Right atrium auricular region (tissue), 2 donors: Measurements from ENCODE around the gene POU2AF3. TPM values are rescaled to one million over a fixed set of nuclear protein-coding genes. Genes with fewer than 3 reads are reported as not detected.

Source experiments
- DNase-seq: peaks from one replicate; pipeline ENCODE4 v3.0.0-alpha.2; 2019; ENCODE audit warnings: low spot score
- H3K27ac ChIP-seq, 2 donors: fragments of 200-600 bp; sonication (generic); 1 replicate in 1 of 2; 2 replicates in 1 of 2; pipeline ENCODE4 v1.5.1; 2016 to 2019
- H3K27me3 ChIP-seq, 2 donors: fragments of 200-600 bp; sonication (generic); one replicate each; pipeline versions ENCODE4 v1.5.1 to v1.6.0; 2017 to 2019
- H3K36me3 ChIP-seq: fragments of 200-600 bp; sonication (generic); one replicate; pipeline ENCODE4 v1.5.1; 2016
- H3K4me1 ChIP-seq, 2 donors: fragments of 200-600 bp; sonication (generic); one replicate each; pipeline versions ENCODE4 v1.5.1 to v1.6.0; 2017 to 2019
- H3K4me3 ChIP-seq, 2 donors: fragments of 200-600 bp; sonication (generic); 1 replicate in 1 of 2; 2 replicates in 1 of 2; pipeline ENCODE4 v1.5.1; 2017 to 2019; ENCODE audit warnings: mild to moderate bottlenecking in 1 of 2, moderate library complexity in 1 of 2
- H3K9me3 ChIP-seq, 2 donors: fragments of 200-600 bp; sonication (generic); one replicate each; pipeline ENCODE4 v1.5.1; 2019
- CTCF ChIP-seq, 2 donors: fragments of 200-600 bp; sonication (generic); IDR thresholded peaks; one replicate each; pipeline ENCODE4 v1.5.1; 2019; ENCODE audit warnings: antibody characterized with exemption in 2 of 2
- total RNA-seq, 2 donors: library from RNA; depleted of rRNA; stranded (reverse); fragments of >200 nt; gene quantifications; one replicate each; pipeline ENCODE4 v1.1.0, GENCODE V29; 2016

The POU2AF3 gene
- total RNA-seq, 2 donors from 2014 or later, result 0.47 TPM; not detected in 1

- Histone ChIP-seq H3K9me3 (no peaks in the 10 kb centered on the region), H3K4me3 (no peak overlapping the region), H3K27ac (no peak overlapping the region), H3K27me3 (no peaks in the 10 kb centered on the region), H3K36me3 (no peaks in the 10 kb centered on the region), H3K4me1 (peaks cover 0 to 18% of the 10 kb centered on the region in 2 donors)
- TF ChIP-seq CTCF (IDR thresholded peaks at IDR 0.05), result no peak
- no peak for DNase-seq
Measured at GRCh38 chr11:111302298-111302697, 4.0 kb downstream of the POU2AF3 start.

- Histone ChIP-seq H3K9me3 (no peaks in the 10 kb centered on the region), H3K27me3 (no peaks in the 10 kb centered on the region), H3K36me3 (no peaks in the 10 kb centered on the region), H3K4me3 (no peak overlapping the region), H3K4me1 (peaks cover 0 to 15% of the 10 kb centered on the region in 2 donors), H3K27ac (no peak overlapping the region)
- no peak for DNase-seq
- TF ChIP-seq CTCF (IDR thresholded peaks at IDR 0.05), result no peak
Measured at GRCh38 chr11:111303461-111303860, 5.1 kb downstream of the POU2AF3 start.

- H3K27me3 ChIP-seq, result no peaks in the 10 kb centered on the region
- no peak overlapping the region for H3K27ac ChIP-seq
- no peaks in the 10 kb centered on the region for H3K9me3 ChIP-seq
- H3K4me1 ChIP-seq, result no peaks in the 10 kb centered on the region
- no peaks in the 10 kb centered on the region for H3K36me3 ChIP-seq
- TF ChIP-seq CTCF (IDR thresholded peaks at IDR 0.05), result no peak
- no peak overlapping the region for H3K4me3 ChIP-seq
- DNase-seq, result no peak
Measured at GRCh38 chr11:111305162-111305802, 6.9 kb downstream of the POU2AF3 start.

- no peak for TF ChIP-seq CTCF (IDR thresholded peaks at IDR 0.05)
- Histone ChIP-seq H3K36me3 (no peaks in the 10 kb centered on the region), H3K4me3 (no peak overlapping the region), H3K27me3 (no peaks in the 10 kb centered on the region), H3K4me1 (no peaks in the 10 kb centered on the region), H3K9me3 (no peaks in the 10 kb centered on the region), H3K27ac (no peak overlapping the region)
- no peak for DNase-seq
Measured at GRCh38 chr11:111305876-111306275, 7.5 kb downstream of the POU2AF3 start.

GRCh38 chr11:111306321-111306720 is 8.0 kb downstream of the POU2AF3 start:
- no peaks in the 10 kb centered on the region for H3K4me1 ChIP-seq
- DNase-seq, result no peak
- H3K36me3 ChIP-seq, result no peaks in the 10 kb centered on the region
- H3K27me3 ChIP-seq, result no peaks in the 10 kb centered on the region
- H3K4me3 ChIP-seq, result no peak overlapping the region
- no peak overlapping the region for H3K27ac ChIP-seq
- TF ChIP-seq CTCF (IDR thresholded peaks at IDR 0.05), result no peak
- no peaks in the 10 kb centered on the region for H3K9me3 ChIP-seq
